ENCODE results near the gene DPM3. TPM values are rescaled to one million over a fixed set of nuclear protein-coding genes. Genes with fewer than 3 reads are reported as not detected.

DPM3 gene
- total and polyA plus RNA-seq, 2 experiments from 2014 or later: 102 to 105 TPM

DNA sequence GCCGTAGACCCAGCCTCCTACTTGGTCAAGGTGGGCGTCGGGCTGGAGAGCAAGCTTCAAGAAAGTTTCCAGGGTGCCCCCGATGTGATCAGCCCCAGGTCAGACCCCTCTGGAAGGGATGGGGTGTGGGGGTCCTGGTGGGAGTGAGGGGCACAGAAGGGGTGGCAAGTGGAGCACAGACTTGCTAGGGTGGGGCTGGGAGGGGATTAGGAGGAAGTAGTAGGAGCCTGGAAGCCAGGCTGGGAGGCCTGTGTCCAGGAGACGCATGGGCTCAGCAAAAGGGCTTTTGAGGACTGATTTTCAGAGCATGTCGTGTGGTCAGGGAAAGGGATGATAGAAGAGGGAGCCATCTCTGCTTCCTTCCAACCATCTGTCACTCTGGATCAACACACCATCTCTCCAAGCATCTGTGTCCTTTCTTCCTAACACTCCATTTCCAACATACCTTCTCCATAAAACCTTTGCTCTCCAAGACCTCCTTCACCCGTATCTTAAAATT is 41.8 kb upstream of the DPM3 start:
- no peak for DNase-seq (ENCODE audit: low read depth in 1 of 2, low spot score in 1 of 2)
- TF ChIP-seq, protein P1, sequence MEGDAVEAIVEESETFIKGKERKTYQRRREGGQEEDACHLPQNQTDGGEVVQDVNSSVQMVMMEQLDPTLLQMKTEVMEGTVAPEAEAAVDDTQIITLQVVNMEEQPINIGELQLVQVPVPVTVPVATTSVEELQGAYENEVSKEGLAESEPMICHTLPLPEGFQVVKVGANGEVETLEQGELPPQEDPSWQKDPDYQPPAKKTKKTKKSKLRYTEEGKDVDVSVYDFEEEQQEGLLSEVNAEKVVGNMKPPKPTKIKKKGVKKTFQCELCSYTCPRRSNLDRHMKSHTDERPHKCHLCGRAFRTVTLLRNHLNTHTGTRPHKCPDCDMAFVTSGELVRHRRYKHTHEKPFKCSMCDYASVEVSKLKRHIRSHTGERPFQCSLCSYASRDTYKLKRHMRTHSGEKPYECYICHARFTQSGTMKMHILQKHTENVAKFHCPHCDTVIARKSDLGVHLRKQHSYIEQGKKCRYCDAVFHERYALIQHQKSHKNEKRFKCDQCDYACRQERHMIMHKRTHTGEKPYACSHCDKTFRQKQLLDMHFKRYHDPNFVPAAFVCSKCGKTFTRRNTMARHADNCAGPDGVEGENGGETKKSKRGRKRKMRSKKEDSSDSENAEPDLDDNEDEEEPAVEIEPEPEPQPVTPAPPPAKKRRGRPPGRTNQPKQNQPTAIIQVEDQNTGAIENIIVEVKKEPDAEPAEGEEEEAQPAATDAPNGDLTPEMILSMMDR (IDR thresholded peaks at IDR 0.05; ENCODE audit: low read depth, low read length): no peak
- no peaks in the 10 kb centered on the region for H3K36me3 ChIP-seq
- H3K9me3 ChIP-seq (ENCODE audit: low read depth): no peaks in the 10 kb centered on the region
- H3K27ac ChIP-seq: no peak overlapping the region
- no peaks in the 10 kb centered on the region for H3K27me3 ChIP-seq
- H3K4me1 ChIP-seq (ENCODE audit: low read depth): peaks cover 10% of the 10 kb centered on the region
- H3K4me3 ChIP-seq: no peak overlapping the region

DNA sequence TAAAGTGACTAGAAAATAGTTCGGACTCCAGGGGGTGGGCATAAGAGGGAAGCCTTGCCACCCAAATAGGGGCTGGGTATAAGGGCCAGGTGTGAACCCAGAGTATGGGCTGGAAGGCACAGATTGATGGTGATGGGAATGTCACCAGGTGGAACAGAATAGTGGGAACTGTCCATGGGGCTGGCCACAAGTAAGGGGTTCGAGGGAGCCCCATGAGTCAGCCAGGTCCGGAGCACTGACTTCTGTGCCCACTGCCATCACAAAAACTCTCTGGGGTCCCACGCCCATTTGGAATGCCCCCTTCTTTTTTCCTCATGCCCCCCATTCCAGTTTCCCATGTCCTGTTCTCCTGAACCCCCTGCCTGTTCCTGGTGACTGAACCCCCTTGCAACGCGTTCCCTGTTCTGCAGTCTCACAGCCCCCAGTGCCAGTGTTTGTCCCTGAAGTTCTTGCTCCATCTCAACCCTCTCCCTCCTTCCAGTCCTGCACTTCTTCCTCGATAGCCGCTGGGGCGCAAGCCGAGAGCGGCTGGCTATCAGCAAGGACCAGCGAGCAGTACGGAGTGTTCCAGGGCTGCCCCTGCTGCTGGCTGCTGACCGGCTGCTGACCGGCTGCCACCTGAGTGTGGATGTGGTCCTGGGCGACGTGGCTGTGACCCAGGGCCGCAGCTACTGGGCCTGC is 41.2 kb upstream of the DPM3 start:
- TF ChIP-seq, protein P1 (IDR thresholded peaks at IDR 0.05; ENCODE audit: low read depth, low read length): no peak
- DNase-seq (ENCODE audit: low read depth in 1 of 2, low spot score in 1 of 2): no peak

DNA sequence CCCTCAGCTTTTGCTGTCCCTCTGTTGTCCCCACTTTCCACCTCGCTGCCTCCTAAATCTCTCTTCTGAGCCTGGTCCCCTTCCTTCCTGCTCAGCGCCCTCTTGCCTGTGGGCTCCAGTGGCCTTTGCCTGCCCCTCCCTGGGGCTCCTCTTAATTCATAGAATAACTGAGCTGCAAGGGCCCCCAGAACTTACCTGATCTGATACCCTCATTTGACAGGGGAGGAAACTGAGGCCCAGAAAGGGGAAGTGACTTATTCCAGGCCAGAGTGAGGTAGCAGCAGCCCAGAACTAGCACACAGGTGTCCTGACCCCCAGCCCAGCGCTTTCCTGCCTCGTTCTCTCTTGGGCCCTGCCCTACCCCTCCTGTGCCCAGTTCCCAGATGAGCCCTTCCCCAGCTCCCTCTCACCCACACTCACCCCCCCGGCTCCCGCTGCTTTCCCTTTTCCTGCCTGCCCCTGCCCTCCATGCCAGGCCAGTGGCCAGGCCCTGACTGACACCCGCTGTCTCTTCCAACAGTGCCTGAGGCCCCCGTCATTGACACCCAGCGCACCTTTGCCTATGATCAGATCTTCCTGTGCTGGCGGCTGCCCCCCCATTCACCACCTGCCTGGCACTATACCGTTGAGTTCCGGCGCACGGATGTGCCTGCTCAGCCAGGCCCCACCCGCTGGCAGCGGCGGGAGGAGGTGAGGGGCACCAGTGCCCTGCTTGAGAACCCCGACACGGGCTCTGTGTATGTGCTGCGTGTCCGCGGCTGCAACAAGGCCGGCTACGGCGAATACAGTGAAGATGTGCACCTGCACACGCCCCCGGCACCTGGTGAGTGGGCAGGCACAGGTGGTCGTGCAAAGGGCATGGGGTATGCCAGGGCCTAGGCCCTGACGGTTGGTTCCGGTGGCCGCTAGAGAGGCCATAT is 39.0 kb upstream of the DPM3 start:
- H3K9me3 ChIP-seq (ENCODE audit: low read depth): no peaks in the 10 kb centered on the region
- peaks cover 2% of the 10 kb centered on the region for H3K27me3 ChIP-seq
- no peak for DNase-seq (ENCODE audit: low read depth in 1 of 2, low spot score in 1 of 2)
- no peaks in the 10 kb centered on the region for H3K36me3 ChIP-seq
- no peak overlapping the region for H3K27ac ChIP-seq
- H3K4me3 ChIP-seq: no peak overlapping the region
- TF ChIP-seq, protein P1 (IDR thresholded peaks at IDR 0.05; ENCODE audit: low read depth, low read length): no peak
- H3K4me1 ChIP-seq (ENCODE audit: low read depth): no peaks in the 10 kb centered on the region

More for the DNA sequence above, 41.2 kb upstream of the DPM3 start:
- Histone ChIP-seq H3K4me3 (no peak overlapping the region), H3K9me3 (ENCODE audit: low read depth) (no peaks in the 10 kb centered on the region), H3K27me3 (no peaks in the 10 kb centered on the region), H3K36me3 (no peaks in the 10 kb centered on the region), H3K27ac (no peak overlapping the region), H3K4me1 (ENCODE audit: low read depth) (peaks cover 10% of the 10 kb centered on the region)

DNA sequence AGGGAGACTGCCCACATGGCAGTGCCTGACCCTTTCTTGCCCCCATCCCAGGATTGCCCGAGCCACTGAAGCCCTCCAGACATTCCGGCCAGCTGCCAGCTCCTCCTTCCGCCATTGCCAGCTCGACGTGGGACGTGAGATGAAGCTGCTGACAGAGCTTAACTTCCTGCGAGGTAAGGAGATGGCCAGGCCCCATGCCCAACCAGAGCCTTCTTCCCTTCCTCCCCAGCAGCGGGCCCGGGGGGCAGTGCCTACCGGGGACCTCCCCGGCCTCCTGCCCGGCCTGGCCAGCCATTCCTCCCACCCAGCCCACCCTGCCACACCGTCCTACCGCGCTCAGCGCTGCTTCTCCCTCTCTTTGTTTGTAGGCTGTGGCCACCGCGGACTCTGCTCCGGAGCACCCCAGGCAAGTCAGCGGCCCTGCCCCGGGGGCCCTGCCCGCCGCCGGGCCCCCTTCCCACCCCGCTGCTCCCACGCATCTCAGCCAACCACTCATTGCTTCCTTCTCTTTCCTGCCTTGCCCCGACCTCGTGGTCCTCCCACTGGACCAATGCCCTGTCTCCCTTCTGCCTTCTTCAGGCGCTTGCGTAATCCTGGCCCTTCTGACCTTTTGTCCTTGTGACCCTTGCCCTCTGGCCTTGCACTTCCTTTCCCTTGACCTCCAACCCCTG is 38.2 kb upstream of the DPM3 start:
- Histone ChIP-seq H3K36me3 (no peaks in the 10 kb centered on the region), H3K9me3 (ENCODE audit: low read depth) (no peaks in the 10 kb centered on the region), H3K27me3 (peaks cover 6% of the 10 kb centered on the region), H3K4me3 (no peak overlapping the region), H3K27ac (no peak overlapping the region), H3K4me1 (ENCODE audit: low read depth) (no peaks in the 10 kb centered on the region)
- DNase-seq (ENCODE audit: low read depth in 1 of 2, low spot score in 1 of 2): no peak
- TF ChIP-seq, protein P1 (IDR thresholded peaks at IDR 0.05; ENCODE audit: low read depth, low read length): no peak

DNA sequence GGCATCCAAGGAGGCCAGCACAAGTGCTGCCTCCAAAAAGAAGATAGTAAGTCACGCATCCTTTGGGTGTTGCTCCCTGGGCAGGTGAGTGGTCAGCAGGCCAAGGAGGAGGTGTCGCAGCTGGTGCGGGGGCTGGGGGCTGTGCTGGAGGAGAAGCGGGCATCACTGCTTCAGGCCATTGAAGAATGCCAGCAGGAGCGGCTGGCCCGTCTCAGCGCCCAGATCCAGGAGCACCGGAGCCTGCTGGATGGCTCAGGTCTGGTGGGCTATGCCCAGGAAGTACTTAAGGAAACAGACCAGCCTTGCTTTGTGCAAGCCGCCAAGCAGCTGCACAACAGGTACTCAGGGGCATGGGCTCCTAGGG is 37.6 kb upstream of the DPM3 start:
- TF ChIP-seq, protein P1 (IDR thresholded peaks at IDR 0.05; ENCODE audit: low read depth, low read length): no peak
- Histone ChIP-seq H3K4me1 (ENCODE audit: low read depth) (no peaks in the 10 kb centered on the region), H3K9me3 (ENCODE audit: low read depth) (no peaks in the 10 kb centered on the region), H3K4me3 (no peak overlapping the region), H3K27ac (no peak overlapping the region), H3K27me3 (peaks cover 6% of the 10 kb centered on the region), H3K36me3 (no peaks in the 10 kb centered on the region)
- no peak for DNase-seq (ENCODE audit: low read depth in 1 of 2, low spot score in 1 of 2)
